Endothelial cell of umbilical vein (primary cell): Measurements from ENCODE around the gene UST. TPM values are rescaled to one million over a fixed set of nuclear protein-coding genes. Genes with fewer than 3 reads are reported as not detected.

Experiments
- BruUV-seq: library from RNA; stranded (reverse); fragments of 400-500 nt; replicated peaks from 2 replicates; lab custom pipeline; 2021; lab: Mats Ljungman, UMichigan
- CTCF ChIA-PET: fragments of 300-600, 350-600 bp; sonication (Branson Sonifier 250); formaldehyde crosslinking; loops from one replicate; lab custom pipeline; 2021; ENCODE audit warnings: antibody characterized with exemption, inconsistent platforms; lab: Charles Lee
- POLR2A ChIA-PET: fragments of 300-600, 350-600 bp; sonication (Branson Sonifier 250); formaldehyde crosslinking; loops from one replicate; lab custom pipeline; 2021; ENCODE audit warnings: antibody characterized with exemption, inconsistent platforms; lab: Charles Lee
- DNase-seq: peaks from one replicate; pipeline ENCODE4 v3.0.0-alpha.2; 2011; ENCODE audit warnings: low read depth, low spot score
- FAIRE-seq: peaks from 2 replicates; lab custom pipeline; 2011; peaks lifted over from hg19 to GRCh38; lab: Jason Lieb, UNC
- H2AFZ ChIP-seq: 2 replicates; pipeline ENCODE4 v1.6.0; 2012; ENCODE audit warnings: low read depth, low read length, control low read depth, inconsistent platforms
- H3K27ac ChIP-seq: 2 replicates; pipeline ENCODE4 v1.5.1; 2011; ENCODE audit warnings: low read depth, mild to moderate bottlenecking, control low read depth, low read length, moderate library complexity; ENCODE audit not compliant: insufficient read depth
- H3K27me3 ChIP-seq, 2 experiments: 2 replicates each; pipeline versions ENCODE4 v1.6.0 to v1.6.1; 2011; ENCODE audit warnings: low read length in 2 of 2, mixed read lengths in 1 of 2; ENCODE audit not compliant: control insufficient read depth in 2 of 2, insufficient read depth in 2 of 2
- H3K36me3 ChIP-seq, 2 experiments: 2 replicates in 1 of 2; 3 replicates in 1 of 2; pipeline ENCODE4 v1.5.1; 2011; ENCODE audit warnings: low read length in 2 of 2, mild to moderate bottlenecking in 1 of 2, moderate library complexity in 1 of 2; ENCODE audit not compliant: control insufficient read depth in 2 of 2, insufficient read depth in 2 of 2; ENCODE audit errors: extremely low read depth in 1 of 2
- H3K4me1 ChIP-seq: 3 replicates; pipeline ENCODE4 v1.5.1; 2011; ENCODE audit warnings: mild to moderate bottlenecking, low read length; ENCODE audit not compliant: control insufficient read depth, insufficient read depth; ENCODE audit errors: extremely low read depth
- H3K4me2 ChIP-seq: 2 replicates; pipeline ENCODE4 v1.6.1; 2011; ENCODE audit warnings: low read length, control low read depth, mixed read lengths; ENCODE audit not compliant: insufficient read depth
- H3K4me3 ChIP-seq, 3 experiments: fragments of 200-600 bp in 1 of 3; sonication (generic), shearing (Covaris generic) in 1 of 3; replicated peaks in 1 of 3; 2 replicates each; pipeline ENCODE4 v1.5.1; 2011 to 2016; ENCODE audit warnings: control low read depth in 3 of 3, low read length in 3 of 3, mild to moderate bottlenecking in 2 of 3, inconsistent platforms in 1 of 3, low read depth in 1 of 3, moderate library complexity in 1 of 3; ENCODE audit not compliant: insufficient read depth in 1 of 3
- H3K79me2 ChIP-seq: 2 replicates; pipeline ENCODE4 v1.6.0; 2012; ENCODE audit warnings: low read length, inconsistent platforms; ENCODE audit not compliant: control insufficient read depth, insufficient read depth
- H3K9ac ChIP-seq: replicated peaks from 2 replicates; pipeline ENCODE3; 2011; ENCODE audit warnings: low read length, control low read depth; ENCODE audit not compliant: insufficient read depth; ENCODE audit errors: extremely low read depth
- H3K9me1 ChIP-seq: replicated peaks from 3 replicates; pipeline ENCODE4 v1.6.0; 2011; ENCODE audit warnings: mild to moderate bottlenecking, low read length; ENCODE audit not compliant: control insufficient read depth, insufficient read depth; ENCODE audit errors: extremely low read depth
- H3K9me3 ChIP-seq: replicated peaks from 2 replicates; pipeline ENCODE4 v1.5.1; 2012; ENCODE audit warnings: low read length, inconsistent platforms; ENCODE audit not compliant: control insufficient read depth, insufficient read depth
- H4K20me1 ChIP-seq: replicated peaks from 2 replicates; pipeline ENCODE3; 2011; ENCODE audit warnings: mild to moderate bottlenecking, low read length; ENCODE audit not compliant: control insufficient read depth, insufficient read depth; ENCODE audit errors: extremely low read depth
- EZH2 ChIP-seq: IDR thresholded peaks from 2 replicates; pipeline ENCODE4 v1.6.1; 2012; ENCODE audit warnings: borderline replicate concordance, low read depth, mild to moderate bottlenecking, moderate library complexity, low read length, inconsistent platforms; ENCODE audit not compliant: severe bottlenecking
- FOS ChIP-seq: IDR thresholded peaks from 2 replicates; pipeline ENCODE4 v1.6.1; 2011; ENCODE audit warnings: mild to moderate bottlenecking, low read length, moderate library complexity, borderline replicate concordance; ENCODE audit not compliant: insufficient read depth
- GATA2 ChIP-seq: IDR thresholded peaks from 2 replicates; pipeline ENCODE4 v1.7.0; 2011; ENCODE audit warnings: low read depth, mild to moderate bottlenecking, moderate library complexity, mixed read lengths, low read length; ENCODE audit not compliant: insufficient read length, insufficient read depth
- JUN ChIP-seq: IDR thresholded peaks from 2 replicates; pipeline ENCODE4 v1.6.1; 2011; ENCODE audit warnings: borderline replicate concordance, low read depth; ENCODE audit not compliant: insufficient read length, insufficient read depth
- MYC ChIP-seq: IDR thresholded peaks from one replicate; pipeline ENCODE4 v1.6.1; 2011; ENCODE audit warnings: mild to moderate bottlenecking, low read depth, low read length
- POLR2A ChIP-seq: IDR thresholded peaks from 2 replicates; pipeline ENCODE4 v1.6.1; 2012; ENCODE audit warnings: low read depth, mild to moderate bottlenecking, control low read depth, low read length
- POLR2AphosphoS5 ChIP-seq: IDR thresholded peaks from 2 replicates; pipeline ENCODE4 v1.6.1; 2012; ENCODE audit warnings: low read depth, mild to moderate bottlenecking, control low read depth, low read length, moderate library complexity; ENCODE audit not compliant: insufficient read depth
- dilution Hi-C: fragments of 300-500 bp; cut with MboI; formaldehyde crosslinking; loops from one replicate; pipeline ENCODE4 v1.15.0; 2019; ENCODE audit warnings: low sequenced_read_pairs; ENCODE audit not compliant: extremely low pct_ligation_motif_present
- intact Hi-C: fragments of 100-400 bp; cut with micrococcal nuclease; formaldehyde crosslinking; loops from one replicate; pipeline ENCODE4 v1.10.0; 2022
- polyA plus RNA-seq, 4 experiments: library from polyadenylated mRNA; depleted of rRNA in 3 of 4; stranded (reverse) in 3 of 4; unstranded in 1 of 4; fragments of >200 nt; gene quantifications; 2 replicates each; pipeline versions ENCODE4 v1.2.1 to v1.2.3, GENCODE V29; 2011 to 2012; ENCODE audit warnings: missing spikeins in 1 of 4
- total RNA-seq: library from RNA; stranded (reverse); gene quantifications from 2 replicates; pipeline ENCODE4 v1.2.3, GENCODE V29; 2021
- TF ChIP-seq, protein P1 (sequence below), 2 donors: IDR thresholded peaks; 1 replicate in 1 of 2; 2 replicates in 1 of 2; pipeline ENCODE4 v1.5.1; 2011; ENCODE audit warnings: low read length in 2 of 2, mild to moderate bottlenecking in 2 of 2, moderate library complexity in 2 of 2, control low read depth in 1 of 2, inconsistent platforms in 1 of 2, low read depth in 1 of 2; ENCODE audit not compliant: insufficient read depth in 1 of 2; ENCODE audit errors: extremely low read depth in 1 of 2
- TF ChIP-seq, protein P2 (sequence below): IDR thresholded peaks from 2 replicates; pipeline ENCODE4 v1.6.1; 2011; ENCODE audit not compliant: insufficient read depth, insufficient read length

Gene UST
- total and polyA plus RNA-seq, 2 donors (not counting 3 experiments of a cell fraction or from before 2014, with no cell fraction given), result 0.26 to 0.84 TPM

DNA sequence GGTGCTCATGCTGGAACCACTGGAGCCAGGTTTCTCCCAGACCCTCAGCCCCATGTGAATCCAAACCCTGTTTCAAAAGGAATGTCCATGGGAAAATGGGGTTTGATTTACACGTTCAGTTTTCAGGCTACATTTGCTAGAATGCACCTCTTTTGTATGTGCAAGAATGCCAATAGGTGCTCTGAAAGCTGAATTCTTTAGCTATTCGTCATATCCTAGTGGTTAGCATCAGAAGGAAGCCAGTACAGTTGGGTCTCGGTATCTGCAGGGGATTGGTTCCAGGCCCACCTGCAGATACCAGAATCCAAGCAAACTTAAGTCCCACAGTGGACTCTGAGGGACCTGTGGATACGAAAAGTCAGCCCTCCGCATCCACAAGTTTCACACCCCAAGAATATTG, 93.4 kb downstream of the UST start:
- no peak for TF ChIP-seq POLR2A
- no peak for TF ChIP-seq GATA2
- no peak for TF ChIP-seq EZH2
- TF ChIP-seq FOS, result no peak
- TF ChIP-seq, protein P1, sequence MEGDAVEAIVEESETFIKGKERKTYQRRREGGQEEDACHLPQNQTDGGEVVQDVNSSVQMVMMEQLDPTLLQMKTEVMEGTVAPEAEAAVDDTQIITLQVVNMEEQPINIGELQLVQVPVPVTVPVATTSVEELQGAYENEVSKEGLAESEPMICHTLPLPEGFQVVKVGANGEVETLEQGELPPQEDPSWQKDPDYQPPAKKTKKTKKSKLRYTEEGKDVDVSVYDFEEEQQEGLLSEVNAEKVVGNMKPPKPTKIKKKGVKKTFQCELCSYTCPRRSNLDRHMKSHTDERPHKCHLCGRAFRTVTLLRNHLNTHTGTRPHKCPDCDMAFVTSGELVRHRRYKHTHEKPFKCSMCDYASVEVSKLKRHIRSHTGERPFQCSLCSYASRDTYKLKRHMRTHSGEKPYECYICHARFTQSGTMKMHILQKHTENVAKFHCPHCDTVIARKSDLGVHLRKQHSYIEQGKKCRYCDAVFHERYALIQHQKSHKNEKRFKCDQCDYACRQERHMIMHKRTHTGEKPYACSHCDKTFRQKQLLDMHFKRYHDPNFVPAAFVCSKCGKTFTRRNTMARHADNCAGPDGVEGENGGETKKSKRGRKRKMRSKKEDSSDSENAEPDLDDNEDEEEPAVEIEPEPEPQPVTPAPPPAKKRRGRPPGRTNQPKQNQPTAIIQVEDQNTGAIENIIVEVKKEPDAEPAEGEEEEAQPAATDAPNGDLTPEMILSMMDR (IDR thresholded peaks at IDR 0.05; ENCODE audit: extremely low read depth in 1 of 2, insufficient read depth in 1 of 2, low read depth in 1 of 2, low read length in 2 of 2), result no peak
- TF ChIP-seq JUN, result no peak
- TF ChIP-seq MYC, result no peak
- no peak for TF ChIP-seq POLR2AphosphoS5
- TF ChIP-seq, protein P2, sequence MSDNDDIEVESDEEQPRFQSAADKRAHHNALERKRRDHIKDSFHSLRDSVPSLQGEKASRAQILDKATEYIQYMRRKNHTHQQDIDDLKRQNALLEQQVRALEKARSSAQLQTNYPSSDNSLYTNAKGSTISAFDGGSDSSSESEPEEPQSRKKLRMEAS, result no peak
- DNase-seq, result no peak
- ChIA-PET POLR2A (no interaction called here), CTCF (interaction anchor here (0.6 kb wide), 1 partner anchor 1334 kb away, joined by 3 read pairs; no protein-coding TSS in a partner anchor)
- Histone ChIP-seq H2AFZ (no peak overlapping the region), H3K4me2 (no peak overlapping the region), H3K4me1 (no peaks in the 10 kb centered on the region), H3K79me2 (no peaks in the 10 kb centered on the region), H3K9me1 (no peaks in the 10 kb centered on the region), H3K9me3 (no peaks in the 10 kb centered on the region), H3K9ac (no peak overlapping the region), H3K27me3 (no peaks in the 10 kb centered on the region), H3K27ac (no peak overlapping the region), H3K36me3 (no peaks in the 10 kb centered on the region), H3K4me3 (no peak overlapping the region), H4K20me1 (no peaks in the 10 kb centered on the region)
- BruUV-seq, result no TSS peak
- FAIRE-seq, result no peak
- dilution Hi-C loops (no loop called here), intact Hi-C loops (no loop called here)
